Endodermal cell (in vitro differentiated cells): ENCODE data around the gene NOTO. TPM values are rescaled to one million over a fixed set of nuclear protein-coding genes. Genes with fewer than 3 reads are reported as not detected.

Experiments
- DNase-seq: peaks from one replicate; pipeline ENCODE4 v3.0.0-alpha.2; 2017
- H3K27ac ChIP-seq: 2 replicates; pipeline ENCODE4 v1.5.1; 2013; ENCODE audit warnings: mild to moderate bottlenecking, low read depth, low read length, moderate library complexity
- H3K27me3 ChIP-seq: 2 replicates; pipeline ENCODE4 v1.6.1; 2013; ENCODE audit warnings: mild to moderate bottlenecking, low read length, moderate library complexity; ENCODE audit not compliant: insufficient read depth, control insufficient read depth, poor library complexity, severe bottlenecking
- H3K36me3 ChIP-seq: 2 replicates; pipeline ENCODE4 v1.7.0; 2013; ENCODE audit warnings: mild to moderate bottlenecking, low read length, moderate library complexity; ENCODE audit not compliant: control insufficient read depth, insufficient read depth
- H3K4me1 ChIP-seq: one replicate; pipeline ENCODE4 v1.7.0; 2013; ENCODE audit warnings: low read length; ENCODE audit not compliant: control insufficient read depth, insufficient read depth
- H3K4me3 ChIP-seq: 2 replicates; pipeline ENCODE4 v1.5.1; 2013; ENCODE audit warnings: mild to moderate bottlenecking, low read length, moderate library complexity
- H3K9ac ChIP-seq: 2 replicates; pipeline ENCODE4 v1.6.1; 2013; ENCODE audit warnings: mild to moderate bottlenecking, low read length, moderate library complexity; ENCODE audit not compliant: poor library complexity, severe bottlenecking; ENCODE audit errors: extremely low read depth
- H3K9me3 ChIP-seq: 2 replicates; pipeline ENCODE4 v1.6.1; 2013; ENCODE audit warnings: mild to moderate bottlenecking, low read length, moderate library complexity; ENCODE audit not compliant: control insufficient read depth
- H3K27ac Mint-ChIP-seq: 2 replicates; pipeline ENCODE4 v1.8.0; 2020; ENCODE audit warnings: mixed read lengths
- H3K27me3 Mint-ChIP-seq: 2 replicates; pipeline ENCODE4 v1.8.0; 2021; ENCODE audit warnings: mild to moderate bottlenecking, mixed read lengths; ENCODE audit not compliant: insufficient read depth
- H3K36me3 Mint-ChIP-seq: 2 replicates; pipeline ENCODE4 v1.8.0; 2020; ENCODE audit warnings: low read depth, mixed read lengths
- H3K4me1 Mint-ChIP-seq: 2 replicates; pipeline ENCODE4 v1.8.0; 2020; ENCODE audit warnings: mixed read lengths
- H3K4me3 Mint-ChIP-seq: 2 replicates; pipeline ENCODE4 v1.8.0; 2020; ENCODE audit warnings: mild to moderate bottlenecking, moderate library complexity, mixed read lengths
- H3K9me3 Mint-ChIP-seq: 2 replicates; pipeline ENCODE4 v1.8.0; 2020; ENCODE audit warnings: mild to moderate bottlenecking, mixed read lengths
- WGBS, 2 experiments: methylation state at CpG; one replicate each; pipeline versions ENCODE4 v1.1.5 to v1.1.7; 2013; ENCODE audit warnings: missing lambda C conversion rate in 2 of 2, mixed read lengths in 1 of 2; ENCODE audit not compliant: insufficient coverage in 1 of 2, insufficient read length in 1 of 2; 5-methylcytosine and 5-hydroxymethylcytosine counted together
- total RNA-seq, 2 donors: library from RNA; stranded (reverse); fragmentation: NEBNext Ultra II Directional in 1 of 2; extraction: Animal tissue kit (Norgen Biotek cat#: 25700) in 1 of 2; gene quantifications; 2 replicates in 1 of 2; 3 replicates in 1 of 2; pipeline ENCODE4 v1.2.1, GENCODE V29; 2021
- TF ChIP-seq, protein P1 (sequence below): fragments of 200-600 bp; sonication (generic); conservative IDR thresholded peaks from 2 replicates; pipeline ENCODE4 v1.5.0; 2021; ENCODE audit warnings: antibody characterized with exemption, mild to moderate bottlenecking

Gene NOTO
- total RNA-seq, 2 donors from 2014 or later, result not detected

DNA sequence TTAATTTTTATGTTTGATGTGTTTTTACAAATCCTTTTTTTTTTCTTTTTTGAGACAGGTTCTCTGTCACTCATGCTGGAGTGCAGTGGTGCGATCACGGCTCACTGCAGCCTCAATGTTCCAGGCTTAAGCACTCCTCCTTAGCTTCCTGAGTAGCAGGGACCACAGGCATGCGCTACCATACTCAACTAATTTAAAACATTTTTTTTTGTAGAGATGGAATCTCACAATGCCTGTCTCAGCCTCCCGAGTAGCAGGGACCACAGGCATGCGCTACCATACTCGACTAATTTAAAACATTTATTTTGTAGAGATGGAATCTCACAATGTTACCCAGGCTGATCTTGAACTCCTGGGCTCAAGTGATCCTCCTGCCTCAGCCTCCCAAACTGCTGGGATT, 3.2 kb downstream of the NOTO start:
- no peaks in the 10 kb centered on the region for H3K36me3 Mint-ChIP-seq
- TF ChIP-seq, protein P1, sequence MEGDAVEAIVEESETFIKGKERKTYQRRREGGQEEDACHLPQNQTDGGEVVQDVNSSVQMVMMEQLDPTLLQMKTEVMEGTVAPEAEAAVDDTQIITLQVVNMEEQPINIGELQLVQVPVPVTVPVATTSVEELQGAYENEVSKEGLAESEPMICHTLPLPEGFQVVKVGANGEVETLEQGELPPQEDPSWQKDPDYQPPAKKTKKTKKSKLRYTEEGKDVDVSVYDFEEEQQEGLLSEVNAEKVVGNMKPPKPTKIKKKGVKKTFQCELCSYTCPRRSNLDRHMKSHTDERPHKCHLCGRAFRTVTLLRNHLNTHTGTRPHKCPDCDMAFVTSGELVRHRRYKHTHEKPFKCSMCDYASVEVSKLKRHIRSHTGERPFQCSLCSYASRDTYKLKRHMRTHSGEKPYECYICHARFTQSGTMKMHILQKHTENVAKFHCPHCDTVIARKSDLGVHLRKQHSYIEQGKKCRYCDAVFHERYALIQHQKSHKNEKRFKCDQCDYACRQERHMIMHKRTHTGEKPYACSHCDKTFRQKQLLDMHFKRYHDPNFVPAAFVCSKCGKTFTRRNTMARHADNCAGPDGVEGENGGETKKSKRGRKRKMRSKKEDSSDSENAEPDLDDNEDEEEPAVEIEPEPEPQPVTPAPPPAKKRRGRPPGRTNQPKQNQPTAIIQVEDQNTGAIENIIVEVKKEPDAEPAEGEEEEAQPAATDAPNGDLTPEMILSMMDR, result no peak
- Histone ChIP-seq H3K9me3 (no peaks in the 10 kb centered on the region), H3K4me1 (no peaks in the 10 kb centered on the region), H3K9ac (no peak overlapping the region), H3K27ac (no peak overlapping the region), H3K4me3 (no peak overlapping the region), H3K27me3 (peaks cover 68% of the 10 kb centered on the region), H3K36me3 (no peaks in the 10 kb centered on the region)
- no peak overlapping the region for H3K4me3 Mint-ChIP-seq
- no peak overlapping the region for H3K27ac Mint-ChIP-seq
- H3K4me1 Mint-ChIP-seq, result no peaks in the 10 kb centered on the region
- 93 to 97% methylated on average over 5 to 6 of the region's 6 CpGs for WGBS, 2 experiments
- peaks cover 76% of the 10 kb centered on the region for H3K27me3 Mint-ChIP-seq
- DNase-seq, result no peak
- H3K9me3 Mint-ChIP-seq, result peaks cover 2% of the 10 kb centered on the region

DNA sequence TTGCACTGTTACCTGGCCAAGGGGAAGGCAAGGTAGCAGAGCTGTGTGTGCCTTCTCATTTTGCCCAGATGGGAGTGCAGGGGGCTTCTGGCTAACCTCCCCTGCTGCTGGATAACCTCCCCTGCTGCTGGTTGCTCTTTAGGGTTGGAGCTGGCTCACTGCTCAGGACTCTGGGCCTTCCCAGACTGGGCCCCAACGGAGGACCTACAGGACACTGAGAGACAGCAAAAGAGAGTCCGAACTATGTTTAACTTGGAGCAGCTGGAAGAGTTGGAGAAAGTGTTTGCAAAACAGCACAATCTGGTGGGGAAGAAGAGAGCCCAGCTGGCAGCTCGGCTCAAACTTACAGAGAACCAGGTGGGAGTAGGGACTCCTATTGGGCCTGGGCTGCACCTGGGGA, 5.9 kb downstream of the NOTO start:
- Mint-ChIP-seq H3K4me1 (no peaks in the 10 kb centered on the region), H3K36me3 (no peaks in the 10 kb centered on the region), H3K4me3 (no peak overlapping the region), H3K27me3 (peaks cover 51% of the 10 kb centered on the region), H3K9me3 (peaks cover 2% of the 10 kb centered on the region), H3K27ac (no peak overlapping the region)
- no peaks in the 10 kb centered on the region for H3K4me1 ChIP-seq
- no peak overlapping the region for H3K9ac ChIP-seq
- H3K27me3 ChIP-seq, result peaks cover 42% of the 10 kb centered on the region
- no peaks in the 10 kb centered on the region for H3K9me3 ChIP-seq
- no peaks in the 10 kb centered on the region for H3K36me3 ChIP-seq
- H3K4me3 ChIP-seq, result no peak overlapping the region
- no peak overlapping the region for H3K27ac ChIP-seq
- TF ChIP-seq, protein P1, result no peak
- no peak for DNase-seq
- WGBS, 2 experiments, result 82 to 89% methylated on average over 3 of the region's 3 CpGs

DNA sequence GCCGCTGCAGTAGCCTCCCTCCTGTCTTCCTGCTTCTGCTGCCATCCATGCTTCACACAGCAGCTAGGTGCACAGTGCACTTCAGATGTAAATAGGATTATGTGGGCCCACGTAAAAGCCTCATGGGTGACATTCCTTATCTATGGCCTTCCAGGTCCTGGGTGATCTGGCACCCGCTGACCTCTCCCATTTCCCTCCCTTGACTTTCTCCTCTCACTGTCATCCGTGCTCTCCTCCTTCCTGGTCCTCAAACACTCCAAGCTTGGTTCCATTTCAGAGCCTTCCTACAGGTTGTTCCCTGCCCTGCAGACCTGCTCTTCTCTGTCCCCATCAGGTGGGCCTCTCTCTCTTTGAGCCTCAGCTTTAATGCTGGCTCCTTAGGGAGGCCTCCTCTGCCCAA, 7.6 kb downstream of the NOTO start:
- H3K9ac ChIP-seq, result no peak overlapping the region
- H3K9me3 ChIP-seq, result no peaks in the 10 kb centered on the region
- peaks cover 25% of the 10 kb centered on the region for H3K27me3 ChIP-seq
- Mint-ChIP-seq H3K4me3 (no peak overlapping the region), H3K4me1 (peaks cover 8% of the 10 kb centered on the region), H3K9me3 (no peaks in the 10 kb centered on the region), H3K27ac (no peak overlapping the region), H3K36me3 (no peaks in the 10 kb centered on the region), H3K27me3 (peaks cover 33% of the 10 kb centered on the region)
- 84 to 86% methylated on average over 3 to 4 of the region's 4 CpGs for WGBS, 2 experiments
- no peaks in the 10 kb centered on the region for H3K36me3 ChIP-seq
- no peak overlapping the region for H3K27ac ChIP-seq
- TF ChIP-seq, protein P1, result no peak
- no peak overlapping the region for H3K4me3 ChIP-seq
- no peak for DNase-seq
- no peaks in the 10 kb centered on the region for H3K4me1 ChIP-seq
